ENCODE measurements around the gene CLEC18C. TPM values are rescaled to one million over a fixed set of nuclear protein-coding genes. Genes with fewer than 3 reads are reported as not detected.
"Not testable (repeated sequence)": the region's sequence is repeated elsewhere in the genome, so short reads cannot be mapped to it uniquely, and the experiment has no call there.

The CLEC18C gene
- total RNA-seq, 1 experiment from 2014 or later = 11.6 TPM

DNA sequence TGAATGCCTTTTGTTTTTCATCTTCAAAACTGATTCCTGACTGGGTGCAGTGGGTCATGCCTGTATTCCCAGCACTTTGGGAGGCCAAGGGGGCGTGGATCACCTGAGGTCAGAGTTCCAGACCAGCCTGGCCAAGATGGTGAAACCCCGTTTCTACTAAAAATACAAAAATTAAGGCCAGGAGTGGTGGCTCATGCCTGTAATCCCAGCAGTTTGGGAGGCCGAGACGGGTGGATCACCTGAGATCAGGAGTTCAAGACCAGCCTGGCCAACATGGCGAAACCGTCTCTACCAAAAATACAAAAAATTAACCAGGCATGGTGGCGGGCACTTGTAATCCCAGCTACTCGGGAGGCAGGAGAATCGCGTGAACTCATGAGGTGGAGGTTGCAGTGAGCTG, 30.8 kb upstream of the CLEC18C start:
- H3K4me3 ChIP-seq (ENCODE audit: low read depth, low read length, poor library complexity, severe bottlenecking); DNase-seq (ENCODE audit: low spot score); H3K27ac ChIP-seq (ENCODE audit: low read depth, low read length, poor library complexity, severe bottlenecking); CTCF ChIA-PET; H3K27me3 ChIP-seq (replicated peaks; ENCODE audit: insufficient read depth, low read depth, low read length, poor library complexity); intact Hi-C loops (cut with micrococcal nuclease; ENCODE audit: unreplicated experiment); BruUV-seq (replicated peaks); H3K9me3 ChIP-seq (ENCODE audit: low read depth, low read length, poor library complexity, severe bottlenecking); H3K4me1 ChIP-seq (ENCODE audit: insufficient read depth, low read length, poor library complexity, severe bottlenecking): not testable (repeated sequence)
- H3K36me3 ChIP-seq (ENCODE audit: insufficient read depth, low read length, poor library complexity, severe bottlenecking) = peaks cover 17% of the 10 kb centered on the region
- POLR2A ChIA-PET (ENCODE audit: low non-redundant PET) = interaction anchor here (0.6 kb wide), 1 partner anchor 227 kb away, joined by 3 read pairs; no protein-coding TSS in a partner anchor

GRCh38 chr16:70143231-70143895, 30.2 kb upstream of the CLEC18C start:
- CTCF ChIA-PET; H3K27ac ChIP-seq (ENCODE audit: low read depth, low read length, poor library complexity, severe bottlenecking); H3K4me3 ChIP-seq (ENCODE audit: low read depth, low read length, poor library complexity, severe bottlenecking); H3K27me3 ChIP-seq (replicated peaks; ENCODE audit: insufficient read depth, low read depth, low read length, poor library complexity); H3K4me1 ChIP-seq (ENCODE audit: insufficient read depth, low read length, poor library complexity, severe bottlenecking); BruUV-seq (replicated peaks); DNase-seq (ENCODE audit: low spot score); intact Hi-C loops (cut with micrococcal nuclease; ENCODE audit: unreplicated experiment); H3K9me3 ChIP-seq (ENCODE audit: low read depth, low read length, poor library complexity, severe bottlenecking): not testable (repeated sequence)
- peaks cover 19% of the 10 kb centered on the region for H3K36me3 ChIP-seq (ENCODE audit: insufficient read depth, low read length, poor library complexity, severe bottlenecking)
- POLR2A ChIA-PET (ENCODE audit: low non-redundant PET) = interaction anchor here (0.6 kb wide), 1 partner anchor 227 kb away, joined by 3 read pairs; no protein-coding TSS in a partner anchor

- BruUV-seq (replicated peaks); H3K4me3 ChIP-seq (ENCODE audit: low read depth, low read length, poor library complexity, severe bottlenecking); H3K27ac ChIP-seq (ENCODE audit: low read depth, low read length, poor library complexity, severe bottlenecking); H3K9me3 ChIP-seq (ENCODE audit: low read depth, low read length, poor library complexity, severe bottlenecking); CTCF ChIA-PET; intact Hi-C loops (cut with micrococcal nuclease; ENCODE audit: unreplicated experiment); H3K27me3 ChIP-seq (replicated peaks; ENCODE audit: insufficient read depth, low read depth, low read length, poor library complexity); H3K4me1 ChIP-seq (ENCODE audit: insufficient read depth, low read length, poor library complexity, severe bottlenecking); POLR2A ChIA-PET (ENCODE audit: low non-redundant PET); DNase-seq (ENCODE audit: low spot score): not testable (repeated sequence)
- H3K36me3 ChIP-seq (ENCODE audit: insufficient read depth, low read length, poor library complexity, severe bottlenecking) = peaks cover 39% of the 10 kb centered on the region
Measured at GRCh38 chr16:70147853-70148252, 25.7 kb upstream of the CLEC18C start.

DNA sequence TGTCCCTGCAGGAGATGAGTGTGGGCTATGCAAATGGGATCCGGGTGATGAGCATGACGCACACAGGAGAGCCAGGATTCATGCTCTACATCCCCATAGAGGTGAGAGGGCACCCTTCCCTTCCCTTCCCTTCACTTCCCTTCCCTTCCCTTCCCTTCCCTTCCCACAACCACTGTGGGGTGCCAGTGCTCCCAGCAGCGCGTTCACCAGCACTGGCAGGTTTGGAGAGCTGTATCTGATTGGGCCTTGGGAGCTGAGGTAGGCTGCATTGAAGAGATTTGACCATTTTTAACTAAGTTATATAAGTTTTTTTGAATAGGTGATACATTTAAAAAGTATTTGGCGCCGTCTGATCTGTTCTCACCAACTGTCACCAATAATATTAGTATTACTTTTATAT, 25.1 kb upstream of the CLEC18C start:
- CTCF ChIA-PET; H3K27ac ChIP-seq (ENCODE audit: low read depth, low read length, poor library complexity, severe bottlenecking); H3K4me1 ChIP-seq (ENCODE audit: insufficient read depth, low read length, poor library complexity, severe bottlenecking); BruUV-seq (replicated peaks); H3K4me3 ChIP-seq (ENCODE audit: low read depth, low read length, poor library complexity, severe bottlenecking); intact Hi-C loops (cut with micrococcal nuclease; ENCODE audit: unreplicated experiment); DNase-seq (ENCODE audit: low spot score); H3K9me3 ChIP-seq (ENCODE audit: low read depth, low read length, poor library complexity, severe bottlenecking); POLR2A ChIA-PET (ENCODE audit: low non-redundant PET); H3K27me3 ChIP-seq (replicated peaks; ENCODE audit: insufficient read depth, low read depth, low read length, poor library complexity): not testable (repeated sequence)
- H3K36me3 ChIP-seq (ENCODE audit: insufficient read depth, low read length, poor library complexity, severe bottlenecking) = peaks cover 39% of the 10 kb centered on the region

DNA sequence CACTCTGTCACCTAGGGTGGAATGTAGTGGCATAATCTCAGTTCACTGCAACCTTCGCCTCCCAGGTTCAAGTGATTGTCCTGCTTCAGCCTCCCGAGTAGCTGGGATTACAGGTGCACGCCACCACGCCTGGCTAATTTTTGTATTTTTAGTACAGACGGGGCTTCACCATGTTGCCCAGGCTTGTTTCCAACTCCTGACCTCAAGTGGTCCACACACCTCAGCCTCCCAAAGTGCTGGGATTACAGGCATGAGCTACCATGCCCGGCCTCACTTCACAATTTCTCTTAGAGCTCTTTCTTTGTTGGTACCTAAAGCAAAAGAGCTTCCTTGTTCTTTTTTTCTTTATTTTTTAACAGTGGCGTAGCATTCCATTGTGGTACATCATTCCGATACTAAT, 24.3 kb upstream of the CLEC18C start:
- BruUV-seq (replicated peaks); POLR2A ChIA-PET (ENCODE audit: low non-redundant PET); CTCF ChIA-PET; intact Hi-C loops (cut with micrococcal nuclease; ENCODE audit: unreplicated experiment); DNase-seq (ENCODE audit: low spot score); H3K4me1 ChIP-seq (ENCODE audit: insufficient read depth, low read length, poor library complexity, severe bottlenecking); H3K9me3 ChIP-seq (ENCODE audit: low read depth, low read length, poor library complexity, severe bottlenecking); H3K4me3 ChIP-seq (ENCODE audit: low read depth, low read length, poor library complexity, severe bottlenecking); H3K27ac ChIP-seq (ENCODE audit: low read depth, low read length, poor library complexity, severe bottlenecking); H3K27me3 ChIP-seq (replicated peaks; ENCODE audit: insufficient read depth, low read depth, low read length, poor library complexity): not testable (repeated sequence)
- peaks cover 45% of the 10 kb centered on the region for H3K36me3 ChIP-seq (ENCODE audit: insufficient read depth, low read length, poor library complexity, severe bottlenecking)
